Measurements from ENCODE around the gene TSPAN15.

TSPAN15 gene

DNA sequence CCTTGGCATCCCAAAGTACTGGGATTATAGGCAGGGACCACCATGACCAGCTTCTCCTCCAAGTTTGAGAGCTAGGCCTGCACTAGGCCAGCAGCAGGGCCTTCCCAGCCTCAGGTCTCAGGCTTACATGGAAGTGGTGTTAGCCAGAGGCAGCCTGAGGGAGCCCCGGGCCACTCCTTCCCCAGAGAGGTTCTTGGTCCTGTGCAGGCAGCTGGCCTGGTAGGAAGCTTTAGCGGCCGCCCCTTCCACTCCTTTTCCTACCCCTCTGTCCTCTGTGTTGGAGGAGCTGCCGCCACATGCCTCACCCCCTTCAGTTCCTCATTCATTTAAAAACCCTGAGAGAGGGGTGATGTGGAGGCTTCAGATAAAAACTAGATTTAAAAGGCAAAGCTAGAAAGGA, 40.3 kb downstream of the TSPAN15 start:
- H2AFZ ChIP-seq = no peak overlapping the region
- no peaks in the 10 kb centered on the region for H3K9me3 ChIP-seq (ENCODE audit: control insufficient read depth, low read length)
- no peak overlapping the region for H3K27ac ChIP-seq
- H3K4me1 ChIP-seq = no peaks in the 10 kb centered on the region
- H3K4me2 ChIP-seq (ENCODE audit: low read length) = no peak overlapping the region
- H3K9ac ChIP-seq = no peak overlapping the region
- no peaks in the 10 kb centered on the region for H3K79me2 ChIP-seq
- H3K27me3 ChIP-seq (ENCODE audit: control insufficient read depth, insufficient read depth, low read length) = no peaks in the 10 kb centered on the region
- no peaks in the 10 kb centered on the region for H3K36me3 ChIP-seq (ENCODE audit: control insufficient read depth, insufficient read depth, low read length)
- no peak overlapping the region for H3K4me3 ChIP-seq (ENCODE audit: low read depth, low read length)
- TF ChIP-seq, protein P1, sequence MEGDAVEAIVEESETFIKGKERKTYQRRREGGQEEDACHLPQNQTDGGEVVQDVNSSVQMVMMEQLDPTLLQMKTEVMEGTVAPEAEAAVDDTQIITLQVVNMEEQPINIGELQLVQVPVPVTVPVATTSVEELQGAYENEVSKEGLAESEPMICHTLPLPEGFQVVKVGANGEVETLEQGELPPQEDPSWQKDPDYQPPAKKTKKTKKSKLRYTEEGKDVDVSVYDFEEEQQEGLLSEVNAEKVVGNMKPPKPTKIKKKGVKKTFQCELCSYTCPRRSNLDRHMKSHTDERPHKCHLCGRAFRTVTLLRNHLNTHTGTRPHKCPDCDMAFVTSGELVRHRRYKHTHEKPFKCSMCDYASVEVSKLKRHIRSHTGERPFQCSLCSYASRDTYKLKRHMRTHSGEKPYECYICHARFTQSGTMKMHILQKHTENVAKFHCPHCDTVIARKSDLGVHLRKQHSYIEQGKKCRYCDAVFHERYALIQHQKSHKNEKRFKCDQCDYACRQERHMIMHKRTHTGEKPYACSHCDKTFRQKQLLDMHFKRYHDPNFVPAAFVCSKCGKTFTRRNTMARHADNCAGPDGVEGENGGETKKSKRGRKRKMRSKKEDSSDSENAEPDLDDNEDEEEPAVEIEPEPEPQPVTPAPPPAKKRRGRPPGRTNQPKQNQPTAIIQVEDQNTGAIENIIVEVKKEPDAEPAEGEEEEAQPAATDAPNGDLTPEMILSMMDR (IDR thresholded peaks at IDR 0.05) = no peak

DNA sequence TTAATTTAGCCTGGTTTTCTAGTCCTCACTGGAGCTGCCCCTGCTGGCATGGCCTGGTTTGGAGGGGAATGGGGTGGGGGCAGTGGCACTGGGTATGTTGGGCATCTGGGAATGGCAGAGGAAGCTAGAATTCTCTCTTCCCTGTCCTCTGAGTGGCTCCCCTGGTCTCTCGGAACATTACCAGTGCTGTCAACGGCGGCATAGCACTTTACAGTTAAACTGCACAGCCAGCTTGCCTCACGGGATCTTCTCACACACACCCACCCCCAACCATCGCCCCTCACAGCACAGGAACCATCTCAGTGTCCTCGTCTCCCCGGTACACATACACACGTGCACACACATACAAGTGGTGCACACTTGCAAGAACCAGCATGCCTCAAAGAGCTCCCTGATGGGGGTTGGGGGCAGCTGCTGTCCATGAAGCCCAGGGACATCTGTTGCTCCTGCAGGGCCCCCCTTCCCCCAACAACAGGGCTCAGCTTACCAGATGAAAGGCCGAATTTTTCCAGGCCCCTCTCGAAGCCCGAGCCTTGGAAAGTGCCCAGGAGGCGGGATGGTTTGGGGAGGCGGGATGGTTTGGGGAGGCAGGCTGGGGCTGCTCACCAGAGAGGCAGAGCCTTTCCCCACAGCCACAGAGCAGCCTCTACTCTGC, 41.0 kb downstream of the TSPAN15 start:
- no peaks in the 10 kb centered on the region for H3K9me3 ChIP-seq (ENCODE audit: control insufficient read depth, low read length)
- no peaks in the 10 kb centered on the region for H3K36me3 ChIP-seq (ENCODE audit: control insufficient read depth, insufficient read depth, low read length)
- H2AFZ ChIP-seq = no peak overlapping the region
- H3K4me3 ChIP-seq (ENCODE audit: low read depth, low read length) = no peak overlapping the region
- H3K4me2 ChIP-seq (ENCODE audit: low read length) = no peak overlapping the region
- H3K9ac ChIP-seq = no peak overlapping the region
- no peaks in the 10 kb centered on the region for H3K27me3 ChIP-seq (ENCODE audit: control insufficient read depth, insufficient read depth, low read length)
- H3K27ac ChIP-seq = no peak overlapping the region
- TF ChIP-seq, protein P1 (IDR thresholded peaks at IDR 0.05) = no peak
- no peaks in the 10 kb centered on the region for H3K4me1 ChIP-seq
- H3K79me2 ChIP-seq = no peaks in the 10 kb centered on the region

DNA sequence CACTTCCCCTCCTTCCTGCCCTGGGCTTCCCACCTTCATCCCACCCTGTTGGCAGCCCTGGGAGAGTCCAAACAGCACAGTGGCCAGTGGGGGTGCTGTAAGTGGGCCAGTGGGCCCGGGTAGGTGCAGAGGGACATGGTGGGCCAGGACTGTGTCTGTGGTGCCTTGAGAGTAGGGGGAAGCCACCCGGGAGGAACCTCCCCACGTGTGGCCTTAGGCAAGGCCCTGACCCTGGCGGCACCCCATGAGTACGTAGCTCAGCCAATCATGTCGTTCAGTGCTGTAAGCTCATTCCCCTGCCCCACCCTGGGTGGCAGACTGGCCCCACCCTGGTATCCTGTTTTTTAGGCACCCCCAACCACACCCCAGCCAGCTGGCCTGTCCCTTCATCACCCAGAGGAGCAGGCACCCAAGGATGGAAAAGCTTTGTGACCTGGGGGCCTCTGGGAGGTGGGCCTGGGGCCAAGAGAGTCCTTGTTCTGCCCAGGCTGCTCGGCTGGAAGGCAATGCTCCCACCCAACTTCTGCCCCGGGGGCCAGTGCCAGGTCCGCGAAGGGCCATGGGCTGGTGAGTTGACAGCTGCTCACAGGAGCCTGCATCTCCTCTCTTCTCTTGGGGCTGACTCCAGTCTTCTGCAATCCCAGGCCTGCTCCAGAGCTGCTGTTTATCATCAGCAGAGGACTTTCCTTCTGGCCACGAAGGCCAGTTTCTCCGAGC, 41.6 kb downstream of the TSPAN15 start:
- H3K9ac ChIP-seq = no peak overlapping the region

DNA sequence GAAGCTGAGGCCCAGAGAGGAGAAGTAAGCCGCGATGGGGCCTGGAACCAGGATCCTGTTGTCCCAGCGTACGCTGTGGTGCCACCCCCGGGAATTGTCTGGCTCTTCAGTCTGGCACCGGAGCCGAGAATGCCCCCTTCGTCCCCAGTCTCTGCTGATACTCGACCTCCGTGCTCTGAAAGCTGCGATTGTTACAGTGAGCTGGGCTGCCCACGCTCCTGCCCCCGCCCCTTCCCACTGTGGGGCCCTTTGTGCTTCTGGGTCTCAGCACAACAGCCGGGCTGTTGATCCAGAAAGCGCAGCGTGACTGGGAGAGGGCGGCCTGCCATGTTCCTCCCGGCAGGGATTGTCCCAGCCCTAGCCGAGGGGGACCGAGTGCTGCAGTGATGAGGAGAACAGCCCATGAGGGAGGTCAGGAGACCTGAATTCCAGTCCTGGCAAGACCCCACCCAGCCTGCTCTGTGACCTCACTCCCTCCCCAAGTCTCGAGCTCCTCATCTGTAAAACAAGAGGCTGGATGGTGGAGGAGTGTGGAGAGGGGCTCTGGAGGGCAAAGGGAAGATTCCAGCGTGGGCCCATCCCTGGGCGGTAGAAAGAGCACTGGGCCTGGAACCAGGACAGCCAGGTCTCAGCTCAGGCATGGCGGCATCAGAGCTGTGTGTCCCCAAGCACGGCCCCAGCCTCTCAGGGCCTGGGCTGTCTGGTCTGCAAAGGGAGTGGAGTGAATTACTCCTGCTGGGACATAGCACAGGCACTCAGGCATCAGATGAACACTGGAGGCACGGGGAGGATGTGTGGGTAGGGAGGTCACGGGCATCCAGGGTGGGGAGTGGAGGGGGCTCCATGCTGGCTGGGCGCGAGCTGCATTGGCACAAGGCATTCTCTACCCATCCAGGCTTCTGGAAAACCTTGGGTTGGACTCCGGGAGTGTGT, 43.6 kb downstream of the TSPAN15 start:
- no peaks in the 10 kb centered on the region for H3K36me3 ChIP-seq (ENCODE audit: control insufficient read depth, insufficient read depth, low read length)
- H3K9me3 ChIP-seq (ENCODE audit: control insufficient read depth, low read length) = no peaks in the 10 kb centered on the region
- no peak overlapping the region for H2AFZ ChIP-seq
- no peaks in the 10 kb centered on the region for H3K27me3 ChIP-seq (ENCODE audit: control insufficient read depth, insufficient read depth, low read length)
- no peaks in the 10 kb centered on the region for H3K79me2 ChIP-seq
- H3K4me3 ChIP-seq (ENCODE audit: low read depth, low read length) = no peak overlapping the region
- H3K9ac ChIP-seq = no peak overlapping the region
- H3K4me2 ChIP-seq (ENCODE audit: low read length) = no peak overlapping the region
- TF ChIP-seq, protein P1 (IDR thresholded peaks at IDR 0.05) = no peak
- no peaks in the 10 kb centered on the region for H3K4me1 ChIP-seq
- H3K27ac ChIP-seq = no peak overlapping the region

More for the DNA sequence above, 41.6 kb downstream of the TSPAN15 start:
- H3K27ac ChIP-seq = no peak overlapping the region
- H3K4me2 ChIP-seq (ENCODE audit: low read length) = no peak overlapping the region
- H3K9me3 ChIP-seq (ENCODE audit: control insufficient read depth, low read length) = no peaks in the 10 kb centered on the region
- H3K4me1 ChIP-seq = no peaks in the 10 kb centered on the region
- TF ChIP-seq, protein P1 (IDR thresholded peaks at IDR 0.05) = no peak
- no peaks in the 10 kb centered on the region for H3K36me3 ChIP-seq (ENCODE audit: control insufficient read depth, insufficient read depth, low read length)
- no peaks in the 10 kb centered on the region for H3K79me2 ChIP-seq
- no peak overlapping the region for H3K4me3 ChIP-seq (ENCODE audit: low read depth, low read length)
- no peaks in the 10 kb centered on the region for H3K27me3 ChIP-seq (ENCODE audit: control insufficient read depth, insufficient read depth, low read length)
- H2AFZ ChIP-seq = no peak overlapping the region

Data from parathyroid adenoma (tissue), 2 donors.